Occipital lobe (tissue), 2 donors: ENCODE data around the gene C10orf95. TPM values are rescaled to one million over a fixed set of nuclear protein-coding genes. Genes with fewer than 3 reads are reported as not detected.
"Not testable (repeated sequence)": the region's sequence is repeated elsewhere in the genome, so short reads cannot be mapped to it uniquely, and the experiment has no call there.

Source experiments
- DNase-seq: peaks from one replicate; lab custom pipeline; 2025; lab: John Stamatoyannopoulos, UW
- total RNA-seq: library from RNA; depleted of rRNA; stranded (reverse); fragments of >200 nt; gene quantifications from one replicate; pipeline ENCODE4 v1.2.3, GENCODE V29; 2014

Gene C10orf95
- total RNA-seq, 1 donor from 2014 or later, result not detected

- DNase-seq, result no peak
These were observed 14.1 kb upstream of the C10orf95 start for GRCh38 chr10:102465466-102465865.

- no peak for DNase-seq
These were observed 12.6 kb upstream of the C10orf95 start for GRCh38 chr10:102463983-102464382.

- no peak for DNase-seq
These were observed 11.2 kb upstream of the C10orf95 start for GRCh38 chr10:102462512-102463054.

- peak; percentile 80 for DNase-seq
These were observed 10.1 kb upstream of the C10orf95 start for GRCh38 chr10:102461187-102462054.

GRCh38 chr10:102460836-102461186 lies 9.5 kb upstream of the C10orf95 start:
- no peak for DNase-seq

- DNase-seq, result no peak
These were observed 7.3 kb upstream of the C10orf95 start for GRCh38 chr10:102458656-102459055.

GRCh38 chr10:102457591-102458150 lies 6.3 kb upstream of the C10orf95 start:
- no peak for DNase-seq

- DNase-seq, result no peak
These were observed 4.6 kb upstream of the C10orf95 start for GRCh38 chr10:102455893-102456471.

GRCh38 chr10:102454662-102455487 lies 3.5 kb upstream of the C10orf95 start:
- DNase-seq, result not testable (repeated sequence)

GRCh38 chr10:102453502-102453901 lies 2.2 kb upstream of the C10orf95 start:
- no peak for DNase-seq

GRCh38 chr10:102452672-102453340 lies 1.5 kb upstream of the C10orf95 start:
- DNase-seq, result peak; percentile 29

GRCh38 chr10:102450374-102451104 lies 804 bp downstream of the C10orf95 start:
- DNase-seq, result peak; percentile 81

GRCh38 chr10:102450124-102450373 lies 1.3 kb downstream of the C10orf95 start:
- DNase-seq, result no peak

GRCh38 chr10:102449321-102450123 lies 1.8 kb downstream of the C10orf95 start:
- peak; percentile 62 for DNase-seq

GRCh38 chr10:102444851-102445250 lies 6.5 kb downstream of the C10orf95 start:
- no peak for DNase-seq

- no peak for DNase-seq
These were observed 13.0 kb downstream of the C10orf95 start for GRCh38 chr10:102438374-102438773.

- DNase-seq, result no peak
These were observed 13.8 kb downstream of the C10orf95 start for GRCh38 chr10:102437515-102437914.

GRCh38 chr10:102436312-102436711 lies 15.0 kb downstream of the C10orf95 start:
- DNase-seq, result no peak

- peak; percentile 31 for DNase-seq
These were observed 15.7 kb downstream of the C10orf95 start for GRCh38 chr10:102435529-102436233.
